HG03103 (cell line): ENCODE results near the gene WDR86.

Source experiments
- ATAC-seq: cut with Tn5 transposase; IDR thresholded peaks from one replicate; pipeline ENCODE4 v1.9.1; 2021; ENCODE audit warnings: low read depth; ENCODE audit not compliant: unreplicated experiment

WDR86 gene, protein sequence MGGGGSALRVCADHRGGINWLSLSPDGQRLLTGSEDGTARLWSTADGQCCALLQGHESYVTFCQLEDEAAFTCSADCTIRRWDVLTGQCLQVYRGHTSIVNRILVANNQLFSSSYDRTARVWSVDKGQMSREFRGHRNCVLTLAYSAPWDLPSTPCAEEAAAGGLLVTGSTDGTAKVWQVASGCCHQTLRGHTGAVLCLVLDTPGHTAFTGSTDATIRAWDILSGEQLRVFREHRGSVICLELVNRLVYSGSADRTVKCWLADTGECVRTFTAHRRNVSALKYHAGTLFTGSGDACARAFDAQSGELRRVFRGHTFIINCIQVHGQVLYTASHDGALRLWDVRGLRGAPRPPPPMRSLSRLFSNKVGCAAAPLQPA

DNA sequence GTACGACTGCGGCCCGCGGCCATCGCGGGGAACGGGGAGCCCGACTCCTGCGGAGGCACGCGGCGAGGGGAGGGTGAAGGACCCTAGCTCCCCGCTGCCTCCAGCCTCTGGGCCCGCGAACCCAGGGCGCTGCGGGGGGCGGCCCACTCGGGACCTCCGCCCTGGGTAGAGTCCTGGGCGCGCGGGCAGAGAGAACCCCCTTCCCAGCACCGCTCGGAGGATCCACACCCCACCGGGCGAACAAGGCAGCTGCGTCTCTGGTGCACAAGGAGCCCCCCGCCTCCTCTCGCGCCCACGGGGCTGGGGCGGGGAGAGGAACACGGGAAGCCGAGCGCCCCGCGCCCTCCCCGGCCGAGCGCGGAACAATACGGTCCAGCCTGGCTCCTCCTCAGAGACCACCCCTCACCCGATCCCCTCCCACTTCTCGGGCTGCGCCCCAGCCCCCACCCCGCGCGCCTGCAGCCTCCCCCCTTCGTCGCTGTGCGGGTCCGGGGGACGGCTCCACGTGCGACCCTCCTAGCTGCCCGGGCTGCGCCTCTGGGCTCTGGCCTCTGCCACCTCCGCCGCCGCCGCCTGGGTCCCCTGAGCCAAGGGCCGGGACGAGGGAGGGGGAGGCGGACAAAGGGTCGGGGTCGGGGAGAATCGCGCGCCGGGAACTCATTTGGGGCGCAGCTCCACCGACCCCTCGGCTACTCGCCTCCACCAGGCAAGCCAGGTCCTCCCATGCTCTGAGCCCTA lies at the start of gene WDR86:
Gene WDR86 (minus strand): TSS at position 372 of the 738 bp plus-strand sequence. CDS start 449 bp downstream, outside the sequence.
- ATAC-seq = no peak

DNA sequence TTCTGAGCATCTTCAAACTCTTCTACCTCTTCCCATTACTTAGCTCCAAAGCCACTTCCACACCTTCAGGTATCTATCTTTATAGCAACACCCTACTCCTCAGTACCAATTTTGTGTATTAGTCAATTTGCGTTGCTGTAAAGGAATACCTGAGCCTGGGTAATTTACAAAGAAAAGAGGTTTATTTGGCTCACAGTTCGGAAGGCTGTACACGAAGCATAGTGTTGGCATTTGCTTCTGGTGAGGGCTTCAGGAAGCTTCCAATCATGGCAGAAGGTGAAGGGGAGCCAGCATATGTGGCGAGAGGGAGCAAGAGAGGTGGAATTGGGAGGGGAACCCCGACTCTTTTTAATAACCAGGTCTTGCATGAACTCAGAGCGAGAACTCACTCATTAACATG lies 47.7 kb upstream of the WDR86 start:
- ATAC-seq = no peak

DNA sequence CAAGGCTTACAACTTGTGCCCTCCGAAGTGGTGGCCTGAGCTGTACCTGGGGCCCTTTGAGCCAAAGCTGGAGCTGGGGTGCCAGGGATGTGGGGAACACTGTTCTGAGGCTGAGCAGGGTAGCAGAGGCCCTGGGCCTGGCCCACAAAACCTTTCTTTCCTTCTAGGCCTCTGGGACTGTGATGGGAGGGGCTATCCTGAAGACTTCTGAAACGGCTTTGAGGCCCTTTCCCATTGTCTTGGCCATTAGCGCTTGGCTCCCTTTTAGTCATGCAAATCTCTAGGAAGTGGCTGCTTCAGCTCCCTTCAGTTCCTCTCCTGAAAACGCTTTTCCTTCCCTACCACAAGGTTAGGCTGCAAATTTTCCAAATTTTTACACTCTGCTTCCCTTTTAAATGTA lies 46.9 kb upstream of the WDR86 start:
- no peak for ATAC-seq

DNA sequence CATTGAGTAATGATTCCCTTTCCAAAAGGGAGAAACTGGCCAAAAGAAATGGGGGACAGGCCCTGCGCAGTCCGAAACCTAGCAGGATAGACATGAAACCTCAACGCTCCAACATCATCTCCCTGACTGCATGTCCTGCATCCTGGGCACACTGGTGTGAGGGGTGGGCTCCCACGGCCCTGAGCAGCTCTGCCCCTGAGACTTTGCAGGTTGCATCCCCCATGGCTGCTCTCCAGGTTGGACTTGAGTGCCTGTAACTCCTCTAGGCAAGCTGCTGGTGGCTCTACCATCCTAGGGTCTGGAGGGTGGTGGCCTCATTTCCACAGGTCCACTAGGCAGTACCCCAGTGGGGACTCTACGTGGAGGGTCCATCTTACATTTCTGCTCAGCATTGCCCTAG lies 46.4 kb upstream of the WDR86 start:
- no peak for ATAC-seq

DNA sequence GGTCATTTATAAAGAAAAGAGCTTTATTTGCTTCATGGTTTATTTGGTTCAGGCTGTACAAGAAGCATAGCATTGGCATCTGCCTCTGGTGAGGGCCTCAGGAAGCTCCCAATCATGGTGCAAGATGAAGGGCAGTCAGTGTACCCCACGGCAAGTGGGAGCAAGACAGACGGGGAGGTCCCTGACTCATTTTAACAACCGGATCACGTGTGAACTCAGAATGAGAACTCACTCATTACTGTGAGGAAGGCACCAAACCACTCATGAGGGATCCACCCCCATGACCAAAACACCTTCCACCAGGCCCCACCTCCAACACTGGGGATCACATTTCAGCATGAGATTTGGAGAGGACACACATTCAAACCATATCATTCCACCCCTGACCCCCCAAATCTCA lies 45.9 kb upstream of the WDR86 start:
- ATAC-seq = no peak

DNA sequence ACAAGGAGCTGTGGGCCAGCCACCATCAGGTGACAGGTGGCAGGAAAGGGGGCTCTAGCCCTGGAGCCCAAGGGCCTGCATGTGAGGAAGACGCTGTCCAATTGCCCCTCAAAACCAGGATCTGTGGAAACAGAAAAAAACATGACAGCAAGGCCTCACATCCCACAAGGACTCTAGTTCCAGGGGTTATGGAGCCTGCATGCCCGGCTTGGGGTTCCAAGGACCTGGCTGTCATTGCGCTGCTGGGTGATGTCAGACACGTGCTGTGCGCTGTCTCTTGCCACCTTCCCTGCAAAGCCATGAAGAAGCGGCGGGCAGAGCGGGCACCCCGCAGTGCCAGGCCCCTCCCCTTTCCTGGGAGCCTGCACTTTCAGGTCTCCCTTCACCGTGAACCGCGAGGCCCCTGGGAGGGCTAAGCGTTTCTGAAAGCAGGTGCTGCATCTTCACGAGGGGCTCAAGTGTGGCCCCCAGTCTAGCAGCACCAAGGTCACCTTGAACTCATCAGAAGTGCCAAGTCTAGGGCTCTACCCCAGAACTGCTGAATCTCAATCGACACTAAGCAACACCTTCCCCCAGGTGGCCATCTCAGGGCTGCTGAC lies 45.2 kb upstream of the WDR86 start:
- no peak for ATAC-seq

DNA sequence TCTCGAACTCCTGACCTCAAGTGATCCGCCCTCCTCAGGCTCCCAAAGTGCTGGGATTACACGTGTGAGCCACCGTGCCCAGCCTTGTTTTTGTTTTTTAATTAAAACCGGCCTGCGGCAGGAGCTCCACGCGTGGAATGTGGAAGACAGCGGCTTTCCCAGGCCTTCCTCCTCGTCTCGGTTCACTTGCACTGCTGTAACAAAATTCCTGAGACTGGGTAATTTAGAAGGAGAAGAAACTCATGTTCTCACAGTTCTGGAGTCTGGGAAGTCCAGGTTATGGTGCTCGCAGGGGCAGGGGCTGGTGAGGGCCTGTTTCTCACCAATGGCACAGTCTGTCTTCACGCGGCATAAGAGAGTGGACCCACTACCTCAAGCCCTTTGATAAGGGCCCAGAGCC lies 44.5 kb upstream of the WDR86 start:
- no peak for ATAC-seq

DNA sequence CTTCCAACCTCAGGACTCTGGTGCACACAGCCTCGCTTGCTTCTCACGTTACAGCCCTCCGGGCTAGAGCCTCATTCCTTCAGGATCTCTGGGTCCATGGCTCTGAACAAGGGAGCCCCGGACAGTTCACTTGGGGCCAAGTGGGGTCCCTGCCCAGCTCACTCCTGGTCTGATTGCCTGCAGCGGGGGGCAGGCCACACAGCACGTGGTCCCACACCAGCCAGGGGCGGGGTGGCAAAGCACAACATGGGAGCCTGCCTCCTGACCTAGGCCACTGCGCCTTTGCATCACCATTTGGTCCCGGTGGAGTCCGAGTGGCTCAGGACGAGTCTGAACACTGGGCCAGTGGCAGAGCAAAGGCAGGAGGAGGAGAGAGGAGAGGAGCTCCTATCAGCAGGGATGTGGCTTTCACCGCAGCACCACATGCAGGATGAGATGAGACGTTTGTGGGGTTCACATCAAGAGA lies 43.5 kb upstream of the WDR86 start:
- ATAC-seq = no peak

DNA sequence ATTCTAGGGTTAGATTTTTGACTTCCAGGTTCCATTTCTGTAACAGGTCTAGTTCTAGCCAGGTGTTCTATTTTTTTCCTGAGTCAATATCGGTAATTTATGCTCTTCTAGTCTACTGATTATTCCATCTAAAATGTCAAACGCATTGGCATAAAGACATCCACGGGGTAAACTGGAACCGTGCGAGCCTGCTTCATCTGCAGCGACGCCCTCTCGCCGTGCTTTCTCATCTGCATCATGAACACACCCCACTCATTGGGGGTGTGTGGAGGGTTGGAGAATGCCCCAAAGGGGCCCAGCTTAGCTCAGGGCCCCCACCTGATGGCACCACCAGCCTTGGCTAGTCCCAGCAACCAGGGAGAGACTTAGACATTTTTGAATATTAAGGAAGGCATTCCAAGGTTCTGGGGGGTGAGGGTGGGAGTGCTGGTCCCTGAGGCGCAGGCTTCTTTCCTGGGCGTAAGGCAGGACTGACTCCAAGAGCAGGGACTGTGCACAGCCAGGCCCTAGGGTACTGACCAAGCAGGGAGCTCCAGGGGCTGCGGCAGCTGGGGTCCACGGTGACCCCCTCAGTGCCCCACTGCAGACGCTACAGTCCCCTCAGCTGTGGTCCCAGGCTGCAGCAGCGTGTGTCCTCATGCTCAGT lies 43.0 kb upstream of the WDR86 start:
- ATAC-seq = no peak

DNA sequence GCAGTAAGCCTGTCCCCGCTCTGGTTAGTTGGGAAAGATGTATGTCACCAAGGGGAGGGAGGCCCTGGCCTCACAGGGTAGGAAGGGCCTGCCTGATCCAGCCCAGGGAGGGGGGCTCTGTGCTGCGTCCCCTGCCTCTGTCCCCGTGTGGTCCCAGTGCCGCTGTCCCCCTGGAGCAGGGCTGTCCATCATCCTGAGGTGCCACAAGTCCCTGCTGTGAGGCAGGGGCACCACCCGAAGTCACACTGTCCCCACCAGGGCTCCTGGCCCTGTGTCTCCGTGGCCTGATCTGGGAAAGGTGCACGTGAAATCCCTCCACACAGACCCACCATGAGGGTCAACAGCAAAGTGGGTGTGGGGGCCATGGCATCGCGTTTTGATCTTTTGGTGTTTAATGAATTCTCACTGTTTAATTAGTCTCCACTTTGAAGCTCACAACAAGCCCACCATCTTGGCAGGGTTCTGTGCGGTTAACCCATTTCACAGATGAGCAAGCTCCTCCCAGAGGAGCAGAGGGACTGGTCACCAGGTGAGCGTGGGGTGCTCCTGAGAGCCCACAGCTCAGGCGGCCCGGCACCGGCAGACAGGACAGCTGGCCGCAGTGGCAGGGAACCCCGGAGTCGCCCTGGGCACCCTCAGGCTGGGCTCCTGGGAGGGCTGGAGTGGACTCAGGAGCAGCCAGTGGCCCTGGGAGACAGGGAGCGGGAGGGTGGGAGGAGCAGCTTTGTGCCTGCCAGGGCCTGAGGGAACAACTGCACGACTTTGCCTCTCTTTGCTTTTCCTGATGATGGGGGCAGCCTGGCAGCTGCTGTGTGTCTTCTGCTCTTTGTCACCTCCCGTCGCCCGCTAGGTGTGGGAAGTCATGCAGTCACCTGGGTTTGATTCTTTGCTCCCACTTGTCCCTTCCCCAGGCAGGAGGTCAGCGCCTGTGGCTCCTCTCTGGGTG lies 42.1 kb upstream of the WDR86 start:
- ATAC-seq = no peak

DNA sequence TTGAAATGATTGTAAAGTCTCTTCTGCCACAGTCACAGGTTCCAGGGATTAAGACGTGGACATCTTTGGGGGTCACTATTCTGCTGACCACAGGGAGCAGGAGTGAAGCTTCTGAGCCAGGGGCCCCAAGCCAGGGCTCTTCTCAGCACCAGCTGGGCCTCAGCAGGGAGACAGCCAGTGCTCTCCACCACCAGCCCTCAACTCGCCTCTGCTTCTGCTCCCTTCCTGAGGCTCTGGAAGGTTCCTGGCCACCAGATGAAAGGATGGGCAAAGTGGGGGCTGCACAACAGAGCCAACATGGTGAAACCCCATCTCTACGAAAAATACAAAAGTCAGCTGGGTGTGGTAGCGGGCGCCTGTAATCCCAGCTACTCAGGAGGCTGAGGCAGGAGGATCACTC lies 41.3 kb upstream of the WDR86 start:
- ATAC-seq = no peak

DNA sequence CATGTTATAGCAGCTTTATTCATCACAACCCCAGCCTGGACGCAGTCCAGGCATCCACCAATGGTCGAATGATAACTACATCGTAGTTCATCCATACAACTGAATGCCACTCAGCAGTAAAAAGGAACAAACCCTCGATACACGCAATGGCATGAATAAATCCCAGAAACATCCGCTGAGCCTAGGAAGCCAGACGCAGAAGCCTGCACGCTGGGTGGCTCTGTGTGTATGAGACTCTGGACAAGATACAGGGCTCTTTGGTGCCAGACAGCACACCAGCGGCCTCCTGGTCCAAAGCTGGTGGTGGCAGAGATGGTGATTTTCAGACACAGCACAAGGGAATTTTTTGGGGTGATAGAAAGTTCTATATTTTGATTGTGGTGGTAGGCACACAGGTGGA lies 40.2 kb upstream of the WDR86 start:
- ATAC-seq = no peak

DNA sequence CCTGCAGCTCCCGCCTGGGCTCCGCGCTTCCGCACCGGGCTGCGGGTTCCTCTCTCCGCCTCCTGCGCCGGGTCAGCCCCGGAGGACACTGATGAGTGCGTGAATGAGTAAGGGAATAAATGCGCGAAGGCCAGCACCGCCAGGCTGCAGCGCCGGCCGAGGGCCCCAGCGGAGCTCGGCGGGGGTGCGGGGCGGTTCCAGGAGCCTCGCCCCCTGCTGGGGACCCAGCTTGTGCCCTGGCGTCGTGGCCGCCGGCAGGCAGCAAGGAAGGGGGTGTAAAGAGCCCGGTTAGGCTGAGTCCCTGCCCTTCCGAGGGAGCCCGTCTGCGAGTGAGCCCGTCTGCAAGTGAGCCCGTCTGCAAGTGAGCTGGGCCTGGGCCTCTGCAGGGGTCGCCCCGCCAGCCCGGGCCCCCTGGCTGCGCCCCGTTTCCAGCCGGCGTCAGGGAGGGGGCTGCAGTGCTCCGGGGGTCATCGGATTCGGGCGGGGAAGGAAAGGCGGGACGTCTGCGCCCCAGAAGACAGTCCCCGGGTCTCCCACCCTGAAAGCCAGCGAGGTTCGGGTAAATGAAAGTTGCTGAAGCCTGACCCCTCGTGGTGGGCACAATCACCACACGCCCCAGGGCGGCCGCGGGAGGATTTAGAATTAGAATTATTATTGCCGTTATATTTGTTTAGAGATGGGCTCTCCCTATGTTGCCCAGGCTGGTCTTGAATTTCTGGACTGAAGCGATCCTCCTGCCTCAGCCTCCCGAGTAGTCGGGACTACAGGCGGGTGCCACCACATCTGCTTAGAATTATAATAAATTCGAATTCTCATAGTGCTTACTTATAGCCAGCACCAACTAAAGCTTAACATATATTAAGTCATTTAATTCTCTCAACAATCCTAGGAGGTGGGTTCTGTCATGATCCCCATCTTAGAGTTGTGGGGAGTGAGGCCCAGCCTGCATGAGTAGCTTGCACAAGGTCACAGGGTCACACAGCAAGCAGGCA lies 38.7 kb upstream of the WDR86 start:
- ATAC-seq = peak; percentile 62

DNA sequence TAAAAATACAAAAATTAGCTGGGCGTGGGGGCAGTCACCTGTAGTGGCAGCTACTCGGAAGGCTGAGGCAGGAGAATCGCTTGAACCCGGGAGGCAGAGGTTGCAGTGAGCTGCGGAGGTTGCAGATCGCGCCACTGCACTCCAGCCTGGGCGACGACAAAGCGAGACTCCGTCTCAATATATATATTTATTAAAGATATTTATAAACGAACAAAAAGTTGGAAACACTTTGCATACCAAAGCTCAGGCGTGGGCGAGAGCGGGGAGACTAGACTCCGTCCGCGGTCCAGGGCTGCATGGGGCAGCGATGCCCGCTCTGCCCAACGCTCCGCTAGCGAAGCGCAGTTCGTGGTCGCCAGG lies 38.0 kb upstream of the WDR86 start:
- ATAC-seq = no peak

DNA sequence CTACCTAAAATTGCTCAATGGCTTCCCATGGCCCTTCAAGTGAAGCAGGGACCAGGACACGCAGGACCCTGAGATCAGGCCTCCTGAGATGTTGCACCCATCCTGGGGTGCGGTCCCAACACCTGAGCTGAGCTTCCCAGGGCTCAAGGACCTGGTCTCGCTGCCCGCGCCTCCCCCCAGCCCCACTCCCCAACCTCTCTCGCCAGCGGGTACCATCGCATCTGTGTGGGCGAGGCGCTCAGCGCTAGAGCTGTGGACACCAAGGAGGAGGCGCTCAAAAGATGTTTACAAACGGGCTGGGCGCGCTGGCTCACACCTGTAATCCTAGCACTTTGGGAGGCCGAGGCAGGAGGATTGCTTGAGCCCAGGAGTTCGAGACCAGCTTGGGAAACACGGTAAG lies 37.5 kb upstream of the WDR86 start:
- no peak for ATAC-seq

DNA sequence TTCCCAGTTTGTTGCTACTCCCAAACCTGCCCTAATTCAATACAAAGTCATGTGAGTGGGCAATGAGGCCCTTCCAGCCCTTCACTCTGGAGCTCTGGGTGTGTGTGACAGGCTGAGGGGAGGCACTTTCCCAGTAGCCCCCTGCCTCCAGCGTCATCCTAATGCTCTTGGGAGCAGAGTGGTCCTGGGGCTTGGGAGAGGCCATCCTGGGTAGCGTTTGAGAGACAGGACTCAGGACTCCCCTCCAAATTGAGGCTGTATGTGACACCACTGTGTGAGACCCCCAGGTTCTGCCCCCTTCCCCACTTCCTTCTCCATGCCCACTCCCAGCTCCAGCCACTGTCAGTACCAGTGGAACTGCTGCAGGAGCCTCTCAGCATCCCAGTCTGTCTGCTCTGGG lies 36.6 kb upstream of the WDR86 start:
- no peak for ATAC-seq

DNA sequence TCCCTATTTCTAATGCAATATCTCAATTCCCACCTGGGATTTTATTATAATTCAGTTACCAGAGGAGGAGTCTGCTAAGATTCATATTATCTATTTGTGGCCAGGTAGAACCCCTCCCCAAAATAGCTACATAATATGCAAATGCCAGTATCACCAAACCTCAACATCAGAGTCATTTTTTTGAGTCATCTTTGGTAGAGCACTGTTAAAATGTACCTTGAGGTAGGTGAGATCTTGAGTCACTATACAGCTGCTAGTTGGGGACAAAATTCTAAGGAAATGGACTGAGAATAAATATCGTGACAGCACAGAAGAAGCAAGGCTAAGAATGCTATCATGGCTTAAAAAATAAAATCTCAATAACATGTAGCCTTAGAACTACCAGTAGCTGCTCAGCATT lies 34.8 kb upstream of the WDR86 start:
- ATAC-seq = no peak

DNA sequence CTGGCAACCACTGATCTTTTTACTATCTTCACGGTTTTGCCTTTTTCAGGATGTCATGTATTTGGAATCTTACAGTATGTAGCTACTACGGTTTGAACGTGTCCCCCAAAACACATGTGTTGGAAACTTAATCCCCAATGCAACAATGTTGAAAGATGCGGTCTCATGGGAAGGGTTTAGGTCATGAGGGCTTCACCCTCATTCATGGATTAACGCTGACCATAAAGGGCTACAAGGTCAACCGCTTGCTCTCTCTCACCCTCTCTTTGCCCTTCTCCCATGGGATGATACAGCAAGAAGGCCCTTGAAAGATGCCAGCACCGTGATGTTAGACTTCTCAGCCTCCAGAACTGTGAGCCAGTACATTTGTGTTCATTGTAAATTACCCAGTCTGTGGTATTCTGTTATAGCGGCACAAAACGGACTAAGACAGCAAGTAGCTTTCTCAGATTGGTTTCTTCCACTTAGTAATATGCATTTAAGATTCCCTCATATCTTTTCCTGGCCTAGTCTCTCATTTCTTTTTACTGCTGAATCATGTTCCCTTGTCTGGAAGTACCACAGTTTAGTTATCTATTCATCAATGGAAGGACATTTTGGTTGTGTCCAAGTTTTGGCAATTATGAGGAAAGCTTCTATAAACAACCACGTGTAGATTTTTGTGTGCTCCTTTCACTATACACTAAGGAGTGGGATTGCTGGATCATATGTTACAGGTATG lies 33.1 kb upstream of the WDR86 start:
- no peak for ATAC-seq
